GM19455 (cell line): Measurements from ENCODE around the gene ACD.

Experiments
- ATAC-seq: cut with Tn5 transposase; IDR thresholded peaks from one replicate; pipeline ENCODE4 v1.9.1; 2021; ENCODE audit not compliant: unreplicated experiment

The ACD gene

DNA sequence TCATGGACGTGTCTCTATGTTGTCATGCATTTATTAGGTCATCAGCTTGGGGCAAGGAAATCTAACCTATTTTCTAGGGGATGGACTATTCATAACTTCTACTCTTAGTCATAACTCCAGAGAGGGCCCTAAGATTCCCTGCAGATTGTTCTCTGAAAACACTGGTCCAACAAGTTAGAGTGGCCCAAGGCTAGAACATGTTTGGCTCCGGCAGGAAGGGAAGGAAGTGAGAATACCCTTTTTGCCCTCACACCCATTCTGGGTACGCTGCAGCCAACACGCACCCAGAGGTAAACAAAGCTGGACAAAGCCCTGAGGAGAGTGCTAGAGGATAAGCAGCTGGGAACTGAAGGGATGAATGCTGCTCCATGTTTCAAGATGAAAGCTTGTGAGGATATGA, 16.5 kb upstream of the ACD start:
- ATAC-seq = no peak

DNA sequence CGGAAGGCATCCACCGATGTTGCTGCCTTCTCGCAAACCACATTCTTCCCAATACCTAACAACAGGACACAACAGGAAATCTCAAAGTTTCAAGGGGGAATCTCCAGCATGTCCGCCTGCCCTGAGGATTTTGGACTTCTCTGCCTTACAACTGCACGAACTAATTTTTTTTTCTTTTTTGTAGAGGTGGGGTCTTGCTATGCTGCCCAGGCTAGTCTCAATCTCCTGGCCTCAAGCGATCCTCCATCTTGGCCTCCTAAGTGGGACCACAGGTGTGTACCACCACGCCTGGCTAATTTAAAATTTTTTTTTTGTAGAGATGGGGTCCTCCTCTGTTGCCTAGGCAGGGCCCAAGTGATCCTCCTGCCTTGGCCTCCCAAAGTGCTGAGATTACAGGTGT, 15.9 kb upstream of the ACD start:
- ATAC-seq = no peak

DNA sequence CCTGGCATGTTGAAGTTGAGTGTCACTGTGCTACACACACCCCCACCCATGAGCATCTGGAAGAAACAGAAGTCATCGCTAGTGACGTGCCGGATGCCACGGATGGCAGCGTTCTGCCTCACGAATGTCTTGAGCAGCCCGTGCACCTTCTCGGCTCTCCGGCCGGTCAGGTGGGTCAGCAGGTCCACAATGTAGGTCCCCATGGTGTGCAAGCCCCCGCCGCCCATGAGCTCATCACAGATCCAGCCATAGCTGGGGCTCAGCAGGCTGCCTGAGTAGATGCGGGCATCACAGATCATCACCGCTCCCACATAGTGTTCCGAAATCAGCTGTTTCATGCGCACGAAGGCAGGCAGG, 15.5 kb upstream of the ACD start:
- no peak for ATAC-seq

DNA sequence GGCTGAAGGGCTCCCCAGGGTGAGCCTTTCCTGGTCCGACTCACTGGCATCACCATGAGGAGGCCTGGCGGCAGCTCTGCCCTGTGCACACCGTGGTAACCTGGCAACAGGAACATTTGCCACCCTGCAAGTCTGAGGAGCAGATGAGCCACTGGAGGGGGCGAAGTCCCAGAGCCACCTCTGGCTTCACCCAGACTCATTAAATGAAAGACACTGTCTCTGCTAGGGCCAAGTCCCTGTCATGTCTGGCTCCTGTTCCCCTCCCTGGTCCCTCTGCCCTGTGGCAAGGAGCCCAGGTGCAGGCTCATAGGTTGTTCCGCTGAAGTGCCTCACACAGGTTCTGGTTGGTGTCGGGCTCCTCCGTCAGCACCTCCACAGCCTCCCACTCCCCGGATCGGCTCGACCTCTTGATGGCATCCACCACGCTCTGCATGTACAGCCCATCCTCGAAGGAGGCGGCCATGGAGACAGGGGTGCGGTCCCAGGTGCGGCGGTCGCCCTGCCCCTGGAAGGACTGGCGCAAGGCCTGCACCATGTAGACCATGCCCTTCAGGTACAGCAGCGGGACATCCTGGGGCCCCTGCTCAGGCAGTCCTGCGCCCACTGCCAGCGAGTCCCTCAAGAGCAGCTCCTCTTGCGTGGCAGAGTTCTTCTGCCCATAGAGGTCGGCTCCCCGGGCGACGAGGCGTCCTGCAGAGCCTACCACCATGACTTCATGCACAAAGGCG, 15.0 kb upstream of the ACD start:
- ATAC-seq = no peak

DNA sequence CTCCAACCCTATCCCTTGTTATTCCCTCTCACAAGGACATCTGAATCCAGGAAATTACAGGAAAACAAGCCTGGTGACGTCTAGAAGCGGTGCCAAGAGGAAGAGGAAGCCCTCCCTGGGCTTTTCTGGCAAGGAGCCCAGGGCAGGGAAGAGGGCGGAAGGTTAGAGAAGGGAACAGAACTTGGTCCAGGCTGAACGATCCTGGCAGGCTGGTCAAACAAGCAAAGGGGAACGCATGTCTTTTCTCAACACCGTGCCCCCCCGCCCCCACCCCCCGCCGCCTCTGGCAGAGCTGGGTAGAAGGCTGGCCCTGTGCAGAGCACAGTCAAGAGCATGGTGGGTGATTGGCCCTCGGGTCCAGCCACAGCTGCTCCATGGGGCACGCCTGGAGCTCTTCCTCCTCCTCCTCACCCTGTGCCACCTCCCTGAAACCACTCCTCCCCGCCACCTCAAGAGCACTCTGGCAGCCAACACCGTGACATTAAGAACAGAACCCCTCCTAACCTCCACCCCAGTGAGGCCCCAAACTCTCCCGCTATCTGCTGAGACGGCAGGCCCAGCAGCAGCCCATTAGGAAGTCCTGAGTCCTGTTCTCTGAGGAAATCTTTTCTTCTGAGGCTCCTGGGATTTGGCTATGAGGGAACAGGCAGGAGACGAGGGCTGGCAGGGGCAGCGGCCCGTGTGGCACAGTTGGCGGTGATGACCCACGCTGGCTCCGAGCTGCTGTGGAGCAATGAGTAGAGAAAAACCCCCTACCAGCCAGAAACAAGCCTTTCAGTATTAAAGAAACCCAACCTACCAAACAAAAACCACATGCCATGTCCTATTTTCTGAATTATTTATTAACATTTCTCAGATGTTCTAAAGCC, 13.9 kb upstream of the ACD start:
- no peak for ATAC-seq

DNA sequence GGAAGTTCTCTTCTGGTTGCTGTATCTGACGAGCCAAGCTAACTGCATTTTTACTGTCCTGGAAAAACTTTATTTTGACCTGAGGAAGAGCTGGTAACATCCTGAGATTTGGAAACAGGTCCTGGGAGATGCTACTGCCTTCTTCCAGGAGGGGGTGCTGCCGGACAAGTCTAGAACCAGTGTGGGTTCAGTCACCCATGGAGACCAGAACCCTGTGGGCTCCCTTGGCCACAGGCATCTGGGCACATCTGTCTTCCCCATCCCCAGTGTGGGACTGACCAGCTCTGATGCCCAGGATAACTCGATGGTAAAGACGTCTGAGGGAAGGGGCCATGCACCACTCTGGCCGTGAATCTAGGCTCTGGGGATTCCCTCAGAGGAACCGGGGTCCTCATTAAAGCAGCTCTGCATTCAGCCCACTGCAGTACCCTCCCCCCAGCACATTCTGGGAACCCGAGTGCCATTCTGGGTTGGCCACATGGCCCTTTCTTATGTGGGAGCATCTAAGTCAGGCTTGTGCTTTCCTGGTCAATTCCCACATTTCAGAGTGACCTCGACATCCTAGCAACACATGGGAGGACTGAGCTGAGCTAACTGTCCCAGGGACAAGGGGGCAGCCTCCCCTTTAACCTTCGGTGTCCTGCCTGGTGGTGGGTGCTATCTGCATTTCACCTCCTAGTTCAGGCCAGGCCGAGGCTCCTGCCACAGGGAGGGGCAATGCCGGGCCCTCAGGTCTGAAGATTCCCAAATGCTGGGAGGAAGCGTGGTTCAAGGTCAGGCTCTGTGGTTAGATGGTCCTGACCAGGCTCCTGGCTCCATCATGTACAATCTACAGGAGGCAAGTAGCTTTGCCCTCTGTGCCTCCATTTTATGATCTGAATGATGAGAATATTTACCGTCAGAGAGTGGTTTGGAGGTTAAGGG, 12.9 kb upstream of the ACD start:
- no peak for ATAC-seq

DNA sequence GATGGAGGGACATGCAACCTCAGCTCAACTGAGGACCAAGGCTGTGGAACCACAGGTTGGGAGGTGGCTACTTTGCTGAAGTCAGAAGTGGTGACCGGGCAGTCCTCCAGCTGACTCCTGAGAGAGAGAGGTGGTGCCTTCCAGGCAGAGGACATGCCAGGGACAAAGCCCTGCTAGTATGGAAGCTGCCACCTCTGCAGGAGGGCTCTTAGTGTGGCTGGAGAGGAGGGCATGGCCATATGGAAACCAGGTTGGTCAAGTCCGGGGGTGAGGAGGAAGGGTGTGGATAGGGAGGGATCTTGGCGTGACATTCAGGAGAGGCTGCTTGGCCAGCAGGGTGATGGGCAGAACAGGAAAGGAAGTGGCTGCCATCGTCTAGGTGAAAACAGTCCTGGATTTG, 12.2 kb upstream of the ACD start:
- no peak for ATAC-seq

DNA sequence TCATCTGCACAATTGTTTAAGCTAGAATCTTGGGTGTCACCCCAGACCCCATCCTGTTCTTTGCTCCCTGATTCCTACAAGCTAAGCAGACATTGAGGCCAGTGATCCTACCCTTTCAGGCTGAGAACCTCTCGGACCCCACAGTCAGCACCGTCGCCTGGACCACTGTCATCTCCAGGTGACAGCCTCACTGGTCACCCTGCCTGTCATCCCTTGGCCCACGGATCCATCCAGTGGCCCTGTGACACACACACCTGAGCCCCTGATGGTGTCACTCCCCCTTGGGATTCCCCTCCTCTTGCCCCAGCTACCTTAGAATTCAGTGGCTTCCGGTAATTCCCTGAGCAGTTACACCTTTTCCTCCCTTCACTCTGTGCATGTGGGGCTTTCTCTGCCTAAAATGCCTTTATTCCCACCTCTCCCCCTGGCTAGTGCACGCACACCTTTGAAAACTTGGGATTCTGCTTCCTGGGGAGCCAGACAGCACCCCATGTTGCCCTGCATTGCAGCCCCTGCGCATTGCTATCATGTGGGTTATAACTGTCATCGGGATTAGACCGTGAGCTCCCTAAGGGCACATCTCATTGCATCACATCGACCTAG, 9.5 kb upstream of the ACD start:
- ATAC-seq = no peak

DNA sequence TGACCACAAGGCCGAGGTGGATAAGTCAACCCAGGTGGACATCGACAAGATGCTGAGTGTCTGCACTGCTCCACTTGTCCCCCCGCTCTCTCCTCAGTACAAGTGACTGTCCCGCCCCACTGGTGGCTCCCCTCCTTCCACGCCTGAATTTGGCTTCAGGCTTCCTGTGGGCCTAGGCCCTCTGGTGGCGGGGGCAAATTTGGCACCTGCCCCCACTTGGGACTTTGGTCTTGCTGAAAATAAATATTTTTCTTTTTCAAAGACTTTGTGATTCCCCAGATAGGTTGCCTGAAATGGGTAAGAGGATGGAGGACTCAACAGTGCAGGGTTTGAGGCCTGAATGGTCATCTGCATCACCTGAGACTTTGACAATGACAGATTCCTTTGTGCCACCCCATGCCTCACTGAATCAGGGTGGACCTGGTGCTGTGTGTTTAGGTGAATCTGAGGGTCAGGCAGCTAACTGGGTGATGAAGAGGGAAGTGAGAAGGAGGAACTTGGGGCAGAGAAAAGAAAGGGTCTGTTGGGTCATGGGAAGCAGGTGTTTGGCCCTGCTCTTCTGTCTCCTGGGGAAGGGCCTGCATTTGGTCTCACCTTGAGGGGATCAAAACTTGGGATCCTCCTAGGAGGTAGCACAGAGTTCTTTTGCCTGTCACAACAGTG, 8.6 kb upstream of the ACD start:
- no peak for ATAC-seq

DNA sequence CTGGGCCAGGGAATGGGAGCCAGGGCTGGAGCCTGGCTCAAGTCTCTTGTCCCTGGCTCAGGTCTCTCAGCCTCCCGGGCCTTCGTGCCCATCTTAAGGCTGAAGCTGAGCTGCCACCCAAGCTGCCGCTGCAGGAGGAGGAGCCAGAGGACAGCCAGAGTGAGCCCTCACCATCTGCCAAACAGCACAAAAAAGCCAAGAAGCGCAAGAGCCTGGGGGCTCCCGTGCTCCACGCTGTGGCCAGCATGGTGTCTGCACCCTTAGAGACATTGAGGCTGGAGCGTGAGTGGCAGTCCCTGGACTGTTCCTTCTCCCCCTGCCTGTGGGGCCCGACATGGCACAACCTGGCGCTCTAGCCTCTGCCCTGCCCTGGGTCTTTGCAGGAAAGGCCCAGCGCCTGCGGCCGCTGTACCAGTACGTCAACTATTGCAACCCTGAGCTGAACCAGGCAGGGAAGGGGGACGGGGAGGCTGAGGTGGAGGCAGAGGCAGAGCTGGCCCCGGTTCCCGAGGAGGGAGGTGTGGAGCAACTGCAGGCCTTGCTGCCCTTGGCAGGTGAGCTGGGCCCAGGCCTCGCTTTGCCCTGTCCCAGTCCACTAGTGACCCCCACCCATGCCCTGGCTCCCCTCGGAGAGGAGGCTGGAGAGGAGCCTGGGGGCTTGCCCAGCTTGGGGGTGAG, 7.9 kb upstream of the ACD start:
- peak; percentile 53 for ATAC-seq

DNA sequence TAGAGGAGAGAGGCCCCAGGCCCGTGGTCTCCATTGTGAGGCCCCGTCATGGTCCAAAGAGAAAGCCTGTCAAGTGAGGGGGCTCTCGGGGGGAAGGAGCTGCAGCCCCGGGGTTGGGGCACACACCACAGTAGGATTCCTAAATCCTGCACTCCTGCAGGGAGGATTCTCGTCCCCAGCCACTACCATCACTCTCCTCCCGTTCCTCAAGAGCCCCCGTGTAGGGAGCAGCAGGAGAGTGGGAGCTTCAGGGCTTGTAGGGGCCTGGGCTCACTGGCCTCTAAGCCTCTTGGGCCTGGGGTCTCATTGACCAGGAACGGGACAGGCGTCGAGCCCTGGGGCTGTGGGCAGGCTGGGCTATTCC, 7.4 kb upstream of the ACD start:
- no peak for ATAC-seq

DNA sequence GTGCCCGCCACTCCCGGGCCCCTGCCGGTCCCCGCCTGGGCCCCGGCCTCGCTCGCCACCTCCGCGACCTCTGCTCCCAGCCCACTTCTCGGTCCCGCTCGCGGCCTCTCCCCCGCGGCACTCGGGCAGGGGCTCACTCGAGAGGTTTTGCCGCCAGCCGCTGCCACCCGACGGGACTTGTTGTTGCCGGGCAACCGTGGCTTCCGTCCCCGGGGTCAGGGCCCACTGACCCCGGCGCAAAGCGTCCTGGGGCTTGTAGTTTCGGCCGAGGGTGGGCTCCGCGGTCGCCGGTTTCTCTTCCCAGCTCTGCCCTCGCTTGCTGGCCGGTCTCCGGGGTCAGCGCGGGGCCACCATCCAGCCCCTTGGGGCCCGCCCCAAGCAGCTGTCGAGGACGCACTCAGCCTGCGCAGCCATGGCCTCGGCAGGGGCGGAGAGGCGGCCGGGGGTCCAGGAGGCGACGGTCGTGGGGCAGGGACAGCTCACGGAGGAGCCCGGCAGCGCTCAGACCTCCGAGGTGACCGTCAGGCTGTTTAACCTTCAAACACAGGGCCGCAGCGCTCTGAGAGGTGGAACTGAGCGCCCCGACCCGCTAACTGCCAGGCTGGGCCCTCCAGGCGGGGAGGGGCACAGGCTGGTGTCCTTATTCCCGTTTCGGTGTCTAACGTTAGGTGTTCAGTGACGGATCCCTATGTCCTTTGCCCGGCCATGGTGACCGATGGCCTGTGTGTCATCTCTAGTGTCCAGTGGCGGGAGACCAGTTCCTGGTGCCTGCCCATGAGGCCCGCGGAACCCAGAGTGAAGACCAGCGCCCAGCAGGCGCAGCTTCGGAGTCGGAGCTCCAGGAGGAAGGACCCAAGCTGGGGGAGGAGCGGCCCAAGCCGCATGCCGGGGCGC, 6.7 kb upstream of the ACD start, which contains the start of the genes C16orf86 and ENKD1:
C16orf86 (plus strand) TSS at position 256 of the 894 bp plus-strand sequence; CDS start at position 413, 157 bp downstream.
ENKD1 (minus strand) TSS at position 192 of the 894 bp plus-strand sequence. CDS start 308 bp downstream, outside the sequence.
- peak; percentile 60 for ATAC-seq

DNA sequence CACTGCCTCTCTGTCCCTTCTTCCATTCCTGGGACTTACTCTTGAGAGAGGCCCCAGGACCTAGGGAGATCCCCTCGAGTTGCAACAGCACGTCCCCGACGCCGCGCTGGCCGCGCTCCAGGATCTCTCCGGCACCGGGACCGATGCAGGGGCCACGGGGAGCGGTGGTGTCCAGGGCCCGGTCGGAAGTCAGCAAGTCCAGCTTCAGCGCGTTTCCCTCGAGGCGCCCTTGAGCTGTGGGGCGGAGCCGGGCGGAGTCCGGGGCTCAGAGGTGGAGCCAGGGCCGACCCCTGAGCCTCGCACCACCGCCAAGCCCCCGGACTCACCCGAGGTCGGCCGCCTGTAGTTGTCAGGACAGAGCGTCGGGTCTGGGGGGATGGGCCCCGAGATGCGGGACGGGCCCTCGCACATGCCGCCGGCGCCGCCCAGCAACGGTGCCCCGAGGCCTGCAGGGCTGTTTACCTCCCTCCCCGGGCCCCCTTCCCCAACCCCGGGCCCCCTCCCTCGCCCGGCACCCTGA, 6.0 kb upstream of the ACD start:
- no peak for ATAC-seq

DNA sequence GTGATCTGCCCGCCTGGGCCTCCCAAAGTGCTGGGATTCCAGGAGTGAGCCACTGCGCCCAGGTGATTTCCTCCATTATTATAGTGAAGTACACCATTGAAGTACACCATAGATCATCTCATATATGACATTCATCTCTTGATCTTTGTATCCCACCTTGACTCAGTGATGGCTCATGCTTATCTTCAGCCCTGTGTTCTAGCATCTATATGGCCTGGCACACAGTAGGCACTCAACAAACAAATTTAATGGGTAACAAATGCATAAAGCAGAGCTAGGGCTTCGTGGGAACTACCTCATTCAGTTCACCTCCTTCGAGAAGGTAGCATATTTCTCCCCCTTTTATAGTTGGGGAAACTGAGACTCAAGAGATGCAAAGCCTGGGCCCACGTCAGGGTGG, 5.5 kb upstream of the ACD start:
- ATAC-seq = no peak

DNA sequence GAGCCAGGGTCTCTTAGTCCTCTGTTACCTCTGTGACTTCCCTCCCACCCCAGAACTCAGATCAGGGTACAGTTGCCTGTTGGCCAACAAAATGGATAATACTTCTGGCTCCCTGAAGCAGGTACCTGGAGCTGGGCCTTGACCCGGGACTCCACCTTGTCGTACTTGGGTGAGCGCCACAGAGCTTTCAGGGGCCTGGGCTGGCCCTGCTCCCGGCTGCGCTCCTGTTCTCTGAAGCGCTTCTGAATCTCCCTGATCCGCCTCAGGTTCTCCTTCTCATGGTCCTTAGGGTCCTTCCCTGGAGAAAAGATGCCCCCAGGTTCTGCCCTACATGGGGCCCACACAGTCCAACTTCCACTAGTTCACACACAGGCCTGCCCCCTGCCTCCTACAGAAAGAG, 4.8 kb upstream of the ACD start:
- no peak for ATAC-seq

DNA sequence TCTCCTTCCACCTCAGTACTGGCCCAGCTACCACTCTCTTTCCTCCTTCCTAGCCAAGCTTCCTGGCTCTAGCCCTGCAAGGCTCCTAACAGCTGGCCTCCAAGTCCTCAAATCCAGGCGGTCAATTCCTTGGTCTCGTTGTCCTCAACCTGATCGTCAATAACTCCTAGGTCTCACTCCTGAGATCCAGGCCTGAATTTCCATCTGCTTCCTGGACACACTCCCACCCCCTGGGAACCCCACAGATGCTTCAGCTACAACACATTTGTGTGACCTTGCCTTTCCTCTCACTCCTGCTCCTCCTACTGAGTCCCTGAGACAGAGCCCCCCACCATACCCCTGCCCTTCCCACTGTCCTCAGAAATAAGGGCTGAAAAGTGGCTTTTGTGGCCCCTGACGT, 4.2 kb upstream of the ACD start:
- no peak for ATAC-seq

DNA sequence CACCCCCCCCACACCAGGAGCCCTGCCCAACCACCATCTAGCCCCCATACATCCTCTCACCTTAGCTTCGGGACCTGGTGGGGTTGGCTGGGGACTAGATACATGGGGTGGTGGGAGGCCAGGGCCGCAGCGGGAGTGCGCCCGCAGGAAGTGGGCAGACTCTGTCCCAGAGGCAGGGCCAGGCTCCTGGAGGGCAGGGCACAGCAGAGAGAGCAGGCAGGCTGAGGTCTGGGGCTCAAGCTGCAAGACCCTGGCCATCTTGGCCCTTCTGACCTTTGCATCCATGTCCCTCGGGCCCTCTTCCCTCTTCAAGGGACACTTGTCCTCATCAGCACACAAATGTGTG, 3.8 kb upstream of the ACD start:
- no peak for ATAC-seq

DNA sequence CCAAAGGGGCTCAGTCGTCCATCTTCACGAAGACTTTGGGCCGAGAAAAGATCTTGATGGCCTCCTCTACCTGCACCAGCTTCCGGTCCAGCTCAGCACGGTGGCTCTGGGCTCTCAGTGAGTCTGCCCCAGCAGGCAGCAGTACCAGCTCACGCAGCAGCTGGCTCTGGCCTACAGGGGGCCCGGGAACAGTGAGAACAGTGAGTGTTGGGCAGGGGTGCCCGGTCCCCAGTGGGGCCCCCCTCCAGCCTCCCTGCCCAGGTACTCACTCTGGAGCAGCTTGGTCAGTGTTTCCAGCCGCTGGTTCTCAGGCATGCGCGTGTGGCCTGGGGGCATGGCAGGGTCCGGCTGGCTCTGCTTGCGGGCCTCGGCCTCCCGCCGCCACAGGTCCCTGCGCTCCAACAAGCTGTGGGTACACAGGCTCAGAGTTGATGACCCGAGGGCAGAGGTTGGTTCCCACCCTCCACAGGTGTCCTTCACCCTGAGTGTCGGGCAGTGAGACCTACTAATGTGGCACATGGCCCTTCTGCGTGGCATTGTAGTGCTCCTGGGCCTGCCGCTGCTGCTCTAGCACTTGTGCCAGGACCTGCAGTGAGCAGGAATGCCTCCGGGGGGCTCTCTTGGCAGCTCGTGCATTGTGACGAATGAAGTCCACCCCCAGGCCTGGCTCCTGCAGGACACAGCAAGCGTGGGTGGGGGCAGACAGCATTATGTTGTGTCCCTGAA, 3.3 kb upstream of the ACD start:
- ATAC-seq = no peak
